GM19099 (cell line): ENCODE data around the gene BNIP5.

Source experiments
- POLR2A ChIP-seq: IDR thresholded peaks from 3 replicates; pipeline ENCODE4 v1.6.1; 2011; ENCODE audit warnings: low read depth; ENCODE audit not compliant: insufficient read length; ENCODE audit errors: extremely low read depth

BNIP5 gene

DNA sequence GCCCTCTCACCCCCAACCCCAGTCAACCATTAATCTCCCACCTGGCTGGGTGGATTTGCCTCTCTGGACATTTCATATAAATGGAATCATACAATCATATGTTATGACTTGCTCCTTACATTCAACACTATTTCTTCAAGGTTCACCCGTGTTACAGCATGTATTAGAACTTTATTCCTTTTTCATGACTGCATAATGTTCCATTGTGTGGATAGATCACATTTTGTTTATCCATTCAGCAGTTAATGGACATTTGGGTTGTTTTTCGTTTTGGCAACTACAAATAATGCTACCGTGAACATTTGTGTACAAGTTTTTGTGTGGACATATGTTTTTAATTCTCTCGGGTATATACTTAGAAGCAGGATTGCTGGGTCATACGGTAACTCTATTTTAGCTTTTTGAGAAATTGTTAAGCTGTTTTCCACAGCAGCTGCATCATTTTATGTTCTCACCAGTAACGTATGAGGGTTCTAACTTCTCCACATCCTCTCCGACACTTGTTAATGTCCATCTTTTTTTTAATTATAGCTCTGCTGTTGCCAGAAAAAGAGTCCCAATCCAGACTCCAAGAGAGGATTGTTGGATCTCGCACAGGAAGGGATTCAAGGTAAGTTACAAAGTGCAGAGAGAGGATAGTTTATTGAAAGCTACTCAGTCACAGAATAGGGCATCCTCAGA is 15.9 kb upstream of the BNIP5 start:
- no peak for TF ChIP-seq POLR2A

GRCh38 chr6:36350681-36351571 is 14.2 kb upstream of the BNIP5 start:
- no peak for TF ChIP-seq POLR2A

- no peak for TF ChIP-seq POLR2A
Observed at GRCh38 chr6:36350082-36350481, 13.4 kb upstream of the BNIP5 start.

- no peak for TF ChIP-seq POLR2A
Observed at GRCh38 chr6:36349240-36349639, 12.6 kb upstream of the BNIP5 start.

DNA sequence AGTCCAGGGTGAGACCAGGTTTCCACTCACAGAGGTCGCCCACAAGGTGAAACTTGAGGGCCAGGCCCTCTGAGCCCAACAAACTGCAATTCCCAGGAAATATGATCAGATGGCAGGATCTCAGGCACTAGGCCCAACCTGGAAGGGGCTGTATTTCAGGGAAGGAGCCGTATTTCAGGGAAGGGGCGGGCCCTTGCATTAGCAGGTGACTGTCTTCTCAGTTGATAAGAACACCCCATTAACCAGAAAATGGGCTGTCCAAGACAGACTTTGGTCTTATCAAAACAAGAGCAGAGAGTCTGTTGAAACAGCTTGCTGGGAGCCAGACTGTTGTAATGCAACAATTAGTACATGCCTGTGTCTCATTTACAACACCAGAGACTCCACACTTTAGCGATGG is 10.9 kb upstream of the BNIP5 start:
- TF ChIP-seq POLR2A = no peak

DNA sequence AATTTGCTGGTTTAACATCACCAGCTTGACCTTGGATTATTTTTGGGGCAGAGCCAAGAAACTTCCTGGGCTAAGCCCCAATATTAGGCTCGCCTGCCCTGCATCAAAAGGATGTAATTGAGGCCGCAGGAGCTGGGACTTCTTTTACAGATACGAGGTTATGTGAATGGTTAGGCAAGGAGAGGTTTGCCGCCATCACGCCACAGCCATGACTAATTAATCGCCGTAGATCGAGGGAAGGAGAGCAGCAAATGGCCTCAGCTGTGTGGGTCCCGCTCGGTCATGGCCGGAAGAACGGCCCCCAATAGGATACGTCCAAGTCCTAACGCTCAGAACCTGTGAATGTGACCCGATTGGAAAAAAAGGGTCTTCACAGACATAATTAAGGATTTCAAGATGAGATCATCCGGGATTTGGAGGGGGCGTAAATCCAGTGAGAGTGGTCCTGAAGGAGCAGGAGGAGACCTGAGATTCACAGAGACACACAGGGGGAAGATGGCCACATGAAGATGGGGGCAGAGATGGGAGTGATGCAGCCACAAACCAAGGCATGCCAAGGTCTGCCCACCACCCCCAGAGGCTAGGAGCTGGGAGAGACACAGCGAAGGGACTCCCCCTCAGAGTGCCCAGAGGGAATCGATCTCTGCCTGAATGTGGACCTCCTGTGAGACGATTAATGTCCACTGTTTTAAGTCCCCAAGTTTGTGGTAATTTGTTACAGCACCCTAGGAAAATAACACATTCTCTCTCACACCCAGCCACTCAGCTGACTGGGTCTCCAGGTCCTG is 10.0 kb upstream of the BNIP5 start:
- no peak for TF ChIP-seq POLR2A

GRCh38 chr6:36345681-36346466 is 9.2 kb upstream of the BNIP5 start:
- no peak for TF ChIP-seq POLR2A

- TF ChIP-seq POLR2A = no peak
Observed at GRCh38 chr6:36343109-36343680, 6.5 kb upstream of the BNIP5 start.

DNA sequence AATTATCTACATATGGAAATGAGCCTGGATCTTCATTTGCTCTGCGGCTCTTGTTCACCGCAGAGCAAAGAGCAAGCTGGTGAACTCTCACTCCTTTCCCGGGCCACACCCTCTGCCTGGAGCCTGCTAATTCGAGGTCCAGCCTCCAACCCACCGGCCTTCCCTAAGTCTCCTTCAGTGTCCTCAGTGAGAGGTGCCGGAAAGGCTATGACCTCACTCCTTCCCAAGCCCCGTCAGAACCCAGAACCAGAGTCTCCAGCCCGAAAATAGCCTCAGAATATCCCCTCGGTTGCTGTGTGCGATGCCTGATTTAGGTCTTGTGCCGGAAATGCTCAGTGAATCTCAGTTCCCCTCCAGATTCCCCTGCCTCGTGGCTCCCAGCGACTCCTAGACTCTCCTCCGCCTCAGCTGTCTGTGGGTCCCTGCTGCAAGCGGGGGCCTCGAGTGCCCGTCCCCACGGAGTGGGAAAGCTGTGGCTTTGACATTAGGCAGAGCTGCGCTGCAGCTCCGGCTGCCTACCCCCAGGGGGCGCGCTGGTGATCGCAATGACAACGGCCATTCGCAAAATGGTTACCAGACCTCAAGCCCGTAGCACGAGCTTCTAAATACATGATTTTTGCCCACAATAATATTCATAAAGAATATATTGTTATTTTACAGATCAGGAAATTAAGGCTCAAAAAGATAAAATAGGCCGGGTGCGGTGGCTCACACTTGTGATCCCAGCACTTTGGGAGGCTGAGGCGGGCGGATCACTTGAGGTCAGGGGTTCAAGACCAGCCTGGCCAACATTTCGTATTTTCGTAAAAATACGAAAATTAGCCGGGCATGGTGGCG is 4.1 kb upstream of the BNIP5 start:
- TF ChIP-seq POLR2A = no peak

DNA sequence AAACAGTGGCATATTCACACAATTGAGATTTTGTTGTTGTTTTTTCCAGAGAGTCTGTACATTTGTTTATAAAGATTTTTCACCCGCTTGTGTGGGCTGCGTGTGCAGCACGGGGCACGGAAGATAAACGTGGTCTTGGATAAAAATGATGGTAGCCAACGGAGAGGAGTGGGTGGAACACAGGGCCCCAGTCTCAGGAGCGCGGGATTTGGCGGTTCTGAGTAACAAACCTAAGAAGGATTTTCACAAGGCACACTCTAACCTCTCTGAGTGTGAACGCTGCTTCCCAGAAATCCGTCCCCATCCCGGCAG is 3.6 kb upstream of the BNIP5 start:
- no peak for TF ChIP-seq POLR2A

GRCh38 chr6:36339146-36339545 is 2.5 kb upstream of the BNIP5 start:
- TF ChIP-seq POLR2A = no peak

GRCh38 chr6:36337814-36338213 is 1.1 kb upstream of the BNIP5 start:
- TF ChIP-seq POLR2A = no peak

DNA sequence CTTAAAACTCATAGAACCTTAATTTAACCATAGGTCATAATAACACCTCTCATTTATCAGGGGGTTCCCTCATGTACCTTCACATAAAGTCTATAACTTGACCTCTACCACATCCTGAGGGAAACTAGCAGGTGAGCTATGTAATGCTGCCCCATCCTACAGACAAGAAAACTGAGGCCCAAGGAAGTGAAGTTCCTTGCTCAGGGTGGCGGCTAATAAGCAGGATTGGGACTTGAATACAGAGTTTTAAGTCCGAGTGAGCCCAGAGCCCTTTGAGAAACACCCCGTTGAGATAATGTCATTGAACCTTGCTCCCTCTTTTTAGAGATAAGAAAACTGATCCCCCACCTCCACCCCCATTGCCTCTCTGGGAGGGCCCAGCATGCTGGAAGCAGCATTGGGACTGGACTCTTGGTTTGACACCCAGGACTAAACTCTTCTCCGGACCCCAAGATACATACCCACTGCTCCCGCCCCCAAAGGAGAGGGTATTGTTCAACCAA is 429 bp downstream of the BNIP5 start:
- no peak for TF ChIP-seq POLR2A
